GM12892 (cell line): ENCODE measurements around the gene AMDHD2.
"Not testable (repeated sequence)": the region's sequence is repeated elsewhere in the genome, so short reads cannot be mapped to it uniquely, and the experiment has no call there.

Experiments used
- DNase-seq: peaks from one replicate; pipeline ENCODE4 v3.0.0; 2011; ENCODE audit not compliant: insufficient read length
- FAIRE-seq: peaks from 2 replicates; lab custom pipeline; 2011; peaks lifted over from hg19 to GRCh38; lab: Jason Lieb, UNC

The AMDHD2 gene

GRCh38 chr16:2575839-2576238 is 55.7 kb downstream of the AMDHD2 start:
- not testable (repeated sequence) for DNase-seq, FAIRE-seq

- not testable (repeated sequence) for DNase-seq, FAIRE-seq
Measured at GRCh38 chr16:2577044-2577443, 56.9 kb downstream of the AMDHD2 start.

GRCh38 chr16:2578905-2579304 is 58.7 kb downstream of the AMDHD2 start:
- DNase-seq, FAIRE-seq: not testable (repeated sequence)

- not testable (repeated sequence) for FAIRE-seq
Measured at GRCh38 chr16:2580143-2580542, 60.0 kb downstream of the AMDHD2 start.

GRCh38 chr16:2580818-2581217 is 60.6 kb downstream of the AMDHD2 start:
- not testable (repeated sequence) for DNase-seq, FAIRE-seq

More at GRCh38 chr16:2580143-2580542, 60.0 kb downstream of the AMDHD2 start:
- not testable (repeated sequence) for DNase-seq
